Measurements from ENCODE around the gene ARHGAP22.

The ARHGAP22 gene

DNA sequence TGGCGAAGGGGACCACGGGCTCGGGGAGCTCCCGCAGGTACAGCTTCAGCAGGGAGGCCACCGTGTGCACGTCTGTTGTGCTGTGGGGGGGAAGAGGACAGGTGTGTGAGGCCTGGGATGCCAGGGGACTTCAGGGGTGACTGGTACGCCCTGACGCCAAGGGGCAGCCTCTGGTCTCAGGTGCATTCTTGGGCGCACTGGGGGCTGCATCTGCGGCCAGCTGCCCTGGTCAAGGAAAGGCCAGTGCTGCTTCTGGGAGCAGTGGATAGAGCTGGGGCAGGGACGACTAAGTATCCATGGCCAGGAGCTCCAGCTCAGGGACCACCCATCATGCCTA, 149.8 kb downstream of the ARHGAP22 start:
- H3K4me3 ChIP-seq (ENCODE audit: severe bottlenecking) = no peak overlapping the region
- TF ChIP-seq, protein P1, sequence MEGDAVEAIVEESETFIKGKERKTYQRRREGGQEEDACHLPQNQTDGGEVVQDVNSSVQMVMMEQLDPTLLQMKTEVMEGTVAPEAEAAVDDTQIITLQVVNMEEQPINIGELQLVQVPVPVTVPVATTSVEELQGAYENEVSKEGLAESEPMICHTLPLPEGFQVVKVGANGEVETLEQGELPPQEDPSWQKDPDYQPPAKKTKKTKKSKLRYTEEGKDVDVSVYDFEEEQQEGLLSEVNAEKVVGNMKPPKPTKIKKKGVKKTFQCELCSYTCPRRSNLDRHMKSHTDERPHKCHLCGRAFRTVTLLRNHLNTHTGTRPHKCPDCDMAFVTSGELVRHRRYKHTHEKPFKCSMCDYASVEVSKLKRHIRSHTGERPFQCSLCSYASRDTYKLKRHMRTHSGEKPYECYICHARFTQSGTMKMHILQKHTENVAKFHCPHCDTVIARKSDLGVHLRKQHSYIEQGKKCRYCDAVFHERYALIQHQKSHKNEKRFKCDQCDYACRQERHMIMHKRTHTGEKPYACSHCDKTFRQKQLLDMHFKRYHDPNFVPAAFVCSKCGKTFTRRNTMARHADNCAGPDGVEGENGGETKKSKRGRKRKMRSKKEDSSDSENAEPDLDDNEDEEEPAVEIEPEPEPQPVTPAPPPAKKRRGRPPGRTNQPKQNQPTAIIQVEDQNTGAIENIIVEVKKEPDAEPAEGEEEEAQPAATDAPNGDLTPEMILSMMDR (IDR thresholded peaks at IDR 0.05; ENCODE audit: poor library complexity, severe bottlenecking) = no peak
- no peak for ATAC-seq (ENCODE audit: low read depth)
- H3K27ac ChIP-seq (ENCODE audit: poor library complexity, severe bottlenecking) = no peak overlapping the region
- no peaks in the 10 kb centered on the region for H3K27me3 ChIP-seq (ENCODE audit: insufficient read depth, poor library complexity, severe bottlenecking)
- no peaks in the 10 kb centered on the region for H3K4me1 ChIP-seq (ENCODE audit: insufficient read depth, poor library complexity, severe bottlenecking)
- no peaks in the 10 kb centered on the region for H3K9me3 ChIP-seq (ENCODE audit: severe bottlenecking)
- DNase-seq (ENCODE audit: low spot score) = no peak
- no peaks in the 10 kb centered on the region for H3K36me3 ChIP-seq (ENCODE audit: low read depth)

DNA sequence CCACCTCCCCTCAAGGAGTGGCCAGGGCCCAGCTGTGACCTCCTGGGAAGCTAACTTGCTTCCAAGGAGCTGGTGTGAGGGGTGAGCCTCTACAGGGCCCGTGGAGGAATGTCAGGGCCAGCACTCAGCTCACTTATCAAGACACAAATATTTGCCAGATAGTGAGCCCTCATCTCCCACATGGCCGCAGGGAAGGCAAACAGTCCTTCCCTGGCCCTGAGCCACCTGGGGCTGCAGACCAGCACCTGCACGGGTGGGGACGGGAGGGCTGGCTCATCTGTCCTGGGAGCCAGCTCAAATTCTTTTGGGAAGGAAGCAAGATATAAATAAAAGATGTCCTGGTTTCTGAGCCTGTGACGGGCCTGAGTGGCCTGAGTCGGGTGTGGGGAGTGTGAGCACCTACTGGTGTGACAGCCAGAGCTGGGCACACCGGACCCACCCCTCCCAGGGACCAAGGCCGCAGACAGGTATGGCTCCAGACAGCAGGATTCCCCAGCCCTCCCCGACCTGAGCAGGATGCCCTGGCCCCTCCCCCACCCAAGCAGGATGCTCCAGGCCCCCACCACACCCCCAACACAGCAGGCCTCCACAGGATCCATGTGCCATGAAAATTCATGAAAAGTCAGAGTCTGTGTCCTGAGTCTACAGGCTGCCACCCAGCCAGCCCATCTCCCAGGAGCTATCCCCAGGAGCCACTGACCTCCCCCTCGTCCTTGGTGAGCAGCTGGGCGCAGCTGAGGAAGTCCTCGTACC, 150.4 kb downstream of the ARHGAP22 start:
- Histone ChIP-seq H3K4me1 (ENCODE audit: insufficient read depth, poor library complexity, severe bottlenecking) (no peaks in the 10 kb centered on the region), H3K36me3 (ENCODE audit: low read depth) (no peaks in the 10 kb centered on the region), H3K4me3 (ENCODE audit: severe bottlenecking) (no peak overlapping the region), H3K27ac (ENCODE audit: poor library complexity, severe bottlenecking) (no peak overlapping the region), H3K9me3 (ENCODE audit: severe bottlenecking) (no peaks in the 10 kb centered on the region), H3K27me3 (ENCODE audit: insufficient read depth, poor library complexity, severe bottlenecking) (no peaks in the 10 kb centered on the region)
- ATAC-seq (ENCODE audit: low read depth) = no peak
- DNase-seq (ENCODE audit: low spot score) = peak; percentile 47
- TF ChIP-seq, protein P1 (IDR thresholded peaks at IDR 0.05; ENCODE audit: poor library complexity, severe bottlenecking) = no peak

DNA sequence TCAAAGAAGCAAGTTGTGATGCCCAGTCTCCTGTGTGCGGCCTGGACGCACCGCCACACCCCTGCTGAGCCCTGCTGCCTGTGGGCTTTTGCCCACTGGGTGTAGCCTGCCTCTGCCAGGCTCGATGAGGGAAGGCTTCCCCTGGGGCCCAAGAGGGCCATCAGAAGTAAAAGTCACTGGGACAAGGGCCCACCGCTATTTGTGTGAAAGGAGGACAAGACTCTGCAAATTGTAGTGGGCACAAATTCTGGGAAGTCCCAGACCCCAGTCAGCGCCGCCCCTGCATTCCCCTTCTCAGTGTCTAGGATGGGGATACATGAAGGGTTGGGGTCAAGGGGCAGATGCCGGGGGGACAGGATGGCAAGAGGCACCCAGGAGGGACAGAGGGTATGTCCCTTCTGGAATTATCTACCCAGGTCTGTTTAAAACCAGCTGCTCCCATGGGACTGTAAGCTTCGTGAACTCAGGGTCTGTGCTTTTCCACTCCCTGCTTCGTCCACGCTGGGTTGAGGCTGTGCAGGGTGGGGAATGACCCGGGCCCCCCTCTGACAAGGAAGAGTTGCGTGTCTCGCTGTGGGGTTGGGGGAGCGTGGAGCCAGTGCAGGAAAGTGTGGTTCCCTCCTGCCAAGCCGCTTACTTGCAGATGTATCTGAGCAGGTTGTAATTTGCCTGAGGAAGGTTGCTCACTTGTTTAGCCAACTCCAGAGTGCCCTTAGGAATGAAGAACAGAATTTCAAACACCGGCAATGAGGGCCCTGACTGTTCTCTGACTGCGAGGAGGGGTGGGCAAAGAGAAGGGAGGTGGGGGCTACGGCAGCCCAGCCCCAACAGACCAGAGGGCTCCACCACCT, 151.2 kb downstream of the ARHGAP22 start:
- Histone ChIP-seq H3K4me3 (ENCODE audit: severe bottlenecking) (no peak overlapping the region), H3K4me1 (ENCODE audit: insufficient read depth, poor library complexity, severe bottlenecking) (no peaks in the 10 kb centered on the region), H3K9me3 (ENCODE audit: severe bottlenecking) (no peaks in the 10 kb centered on the region), H3K27ac (ENCODE audit: poor library complexity, severe bottlenecking) (no peak overlapping the region), H3K27me3 (ENCODE audit: insufficient read depth, poor library complexity, severe bottlenecking) (no peaks in the 10 kb centered on the region), H3K36me3 (ENCODE audit: low read depth) (no peaks in the 10 kb centered on the region)
- DNase-seq (ENCODE audit: low spot score) (peak; percentile 39), ATAC-seq (ENCODE audit: low read depth) (no peak)
- TF ChIP-seq, protein P1 (IDR thresholded peaks at IDR 0.05; ENCODE audit: poor library complexity, severe bottlenecking) = no peak

DNA sequence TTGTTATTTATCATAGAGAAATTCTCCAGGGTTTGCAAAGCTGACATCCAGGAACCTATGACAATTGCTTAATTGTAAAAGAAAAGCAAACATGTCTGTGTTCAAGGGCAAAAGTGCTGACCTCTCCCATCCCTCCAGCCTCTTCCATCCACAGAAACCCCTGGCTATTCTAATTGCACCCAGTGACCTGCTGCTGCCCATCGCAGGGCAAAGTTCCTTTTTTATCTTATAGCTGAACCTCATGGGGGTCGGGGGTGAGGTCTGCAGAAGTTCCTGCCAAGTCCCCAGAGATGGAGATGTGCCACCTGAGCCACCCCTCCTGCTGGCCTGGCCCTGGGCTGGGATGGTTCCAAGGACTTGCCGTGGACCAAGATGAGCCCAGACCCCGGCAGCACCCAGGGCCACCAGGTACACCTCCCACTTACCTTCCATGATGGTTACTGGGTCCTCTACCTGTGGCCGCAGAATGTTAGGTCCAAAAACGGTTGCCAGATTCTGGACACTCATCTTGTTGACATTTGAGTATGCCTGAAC, 151.9 kb downstream of the ARHGAP22 start:
- Histone ChIP-seq H3K36me3 (ENCODE audit: low read depth) (no peaks in the 10 kb centered on the region), H3K9me3 (ENCODE audit: severe bottlenecking) (no peaks in the 10 kb centered on the region), H3K4me3 (ENCODE audit: severe bottlenecking) (no peak overlapping the region), H3K27me3 (ENCODE audit: insufficient read depth, poor library complexity, severe bottlenecking) (no peaks in the 10 kb centered on the region), H3K27ac (ENCODE audit: poor library complexity, severe bottlenecking) (no peak overlapping the region), H3K4me1 (ENCODE audit: insufficient read depth, poor library complexity, severe bottlenecking) (no peaks in the 10 kb centered on the region)
- peak; percentile 32 for DNase-seq (ENCODE audit: low spot score)
- TF ChIP-seq, protein P1 (IDR thresholded peaks at IDR 0.05; ENCODE audit: poor library complexity, severe bottlenecking) = no peak
- no peak for ATAC-seq (ENCODE audit: low read depth)
